HepG2 (cell line): ENCODE data around the gene PGA3. TPM values are rescaled to one million over a fixed set of nuclear protein-coding genes. Genes with fewer than 3 reads are reported as not detected.

Experiments used
- ATAC-seq: fragments of 200-7000 bp; cut with Tn5 transposase; 3 replicates; pipeline ENCODE4 v1.9.1; 2020; ENCODE audit warnings: mild to moderate bottlenecking, moderate library complexity
- BruUV-seq: library from RNA; stranded (reverse); fragments of 400-500 nt; replicated peaks from 2 replicates; lab custom pipeline; 2021; lab: Mats Ljungman, UMichigan
- CTCF ChIA-PET: fragments of 300-600 bp; formaldehyde crosslinking; extraction: SDS; loops from one replicate; lab custom pipeline; 2021; ENCODE audit warnings: low total read pairs, inconsistent platforms, low intra/inter-chr PET ratio; lab: Yijun Ruan, JAX
- POLR2A ChIA-PET: fragments of 350-600 bp; sonication (Branson Sonifier 250); formaldehyde crosslinking; loops from one replicate; lab custom pipeline; 2020; ENCODE audit warnings: antibody characterized with exemption, inconsistent platforms; lab: Yijun Ruan, JAX
- DNase-seq: peaks from one replicate; pipeline ENCODE4 v3.0.0-alpha.2; 2015; ENCODE audit warnings: low spot score
- FAIRE-seq: peaks from 3 replicates; lab custom pipeline; 2011; peaks lifted over from hg19 to GRCh38; lab: Jason Lieb, UNC
- H2AFZ ChIP-seq: one replicate; pipeline ENCODE4 v1.6.1; 2011; ENCODE audit warnings: low read length, inconsistent platforms
- H3K27ac ChIP-seq: fragments of 300-600 bp; 3 replicates; pipeline ENCODE4 v1.8.0; 2011; ENCODE audit warnings: mixed run types, mild to moderate bottlenecking, mixed read lengths, low read length, inconsistent platforms; ENCODE audit not compliant: insufficient read depth; ENCODE audit errors: extremely low read length
- H3K27me3 ChIP-seq, 2 experiments: fragments of 200-600 bp in 1 of 2; 2 replicates in 1 of 2; 3 replicates in 1 of 2; pipeline versions ENCODE4 v1.6.0 to v1.8.0; 2011; ENCODE audit warnings: low read length in 2 of 2, mild to moderate bottlenecking in 2 of 2, moderate library complexity in 2 of 2, inconsistent platforms in 1 of 2; ENCODE audit not compliant: insufficient read depth in 2 of 2, control insufficient read depth in 1 of 2
- H3K36me3 ChIP-seq, 2 experiments: fragments of 200-600 bp in 1 of 2; replicated peaks in 1 of 2; 2 replicates in 1 of 2; 3 replicates in 1 of 2; pipeline versions ENCODE4 v1.5.1 to v1.8.0; 2011; ENCODE audit warnings: low read length in 2 of 2, inconsistent platforms in 1 of 2; ENCODE audit not compliant: insufficient read depth in 2 of 2, control insufficient read depth in 1 of 2
- H3K4me1 ChIP-seq: 2 replicates; pipeline ENCODE4 v1.5.1; 2012; ENCODE audit warnings: low read length, inconsistent platforms; ENCODE audit not compliant: insufficient read depth
- H3K4me2 ChIP-seq: 2 replicates; pipeline ENCODE4 v1.6.0; 2011; ENCODE audit warnings: low read depth, low read length, inconsistent platforms
- H3K4me3 ChIP-seq, 3 experiments: fragments of 200-600 bp in 1 of 3; sonication (generic), shearing (Covaris generic) in 1 of 3; replicated peaks in 1 of 3; 2 replicates each; pipeline ENCODE4 v1.5.1; 2011 to 2016; ENCODE audit warnings: low read length in 3 of 3, inconsistent platforms in 2 of 3, low read depth in 2 of 3, mild to moderate bottlenecking in 2 of 3, control low read depth in 1 of 3, mixed read lengths in 1 of 3; ENCODE audit not compliant: insufficient read depth in 1 of 3
- H3K79me2 ChIP-seq: one replicate; pipeline ENCODE4 v1.6.1; 2011; ENCODE audit warnings: low read length, inconsistent platforms; ENCODE audit not compliant: insufficient read depth
- H3K9ac ChIP-seq: 2 replicates; pipeline ENCODE4 v1.6.0; 2011; ENCODE audit warnings: mild to moderate bottlenecking, low read depth, low read length, inconsistent platforms; ENCODE audit not compliant: insufficient read depth
- H3K9me3 ChIP-seq: 2 replicates; pipeline ENCODE4 v1.5.1; 2012; ENCODE audit warnings: mild to moderate bottlenecking, low read length
- H4K20me1 ChIP-seq: 2 replicates; pipeline ENCODE4 v1.6.0; 2011; ENCODE audit warnings: inconsistent platforms, mild to moderate bottlenecking, low read length, moderate library complexity; ENCODE audit not compliant: insufficient read depth
- ATF2 ChIP-seq: sonication (generic); formaldehyde crosslinking; IDR thresholded peaks from 2 replicates; pipeline ENCODE4 v1.4.0; 2020; ENCODE audit warnings: missing genetic modification reagents
- DR1 ChIP-seq: sonication (generic); formaldehyde crosslinking; IDR thresholded peaks from 2 replicates; pipeline ENCODE4 v1.8.0; 2021; ENCODE audit warnings: mild to moderate bottlenecking, missing genetic modification reagents, inconsistent platforms
- ELF4 ChIP-seq: sonication (generic); formaldehyde crosslinking; IDR thresholded peaks from 2 replicates; pipeline ENCODE4 v1.5.0; 2020; ENCODE audit warnings: missing genetic modification reagents, mild to moderate bottlenecking, moderate library complexity, borderline replicate concordance
- EZH2 ChIP-seq: conservative IDR thresholded peaks from 2 replicates; pipeline ENCODE4 v1.6.1; 2012; ENCODE audit warnings: mild to moderate bottlenecking, low read depth, low read length, moderate library complexity
- HMGXB4 ChIP-seq, 2 experiments: sonication (generic) in 1 of 2; formaldehyde crosslinking in 1 of 2; IDR thresholded peaks; 2 replicates each; pipeline versions ENCODE4 v1.4.0 to v1.6.1; 2018 to 2020; ENCODE audit warnings: missing genetic modification reagents in 2 of 2, borderline replicate concordance in 1 of 2, low read depth in 1 of 2, mild to moderate bottlenecking in 1 of 2, missing biosample characterization in 1 of 2
- MTF2 ChIP-seq: sonication (generic); formaldehyde crosslinking; IDR thresholded peaks from 2 replicates; pipeline ENCODE4 v1.5.0; 2020; ENCODE audit warnings: missing genetic modification reagents, borderline replicate concordance
- PLSCR1 ChIP-seq: sonication (generic); formaldehyde crosslinking; IDR thresholded peaks from 2 replicates; pipeline ENCODE4 v1.5.0; 2020; ENCODE audit warnings: missing genetic modification reagents, mild to moderate bottlenecking, borderline replicate concordance
- SP4 ChIP-seq: sonication (generic); formaldehyde crosslinking; IDR thresholded peaks from 2 replicates; pipeline ENCODE4 v1.8.1; 2023; ENCODE audit warnings: mild to moderate bottlenecking, missing genetic modification reagents
- ZBTB20 ChIP-seq: sonication (generic); formaldehyde crosslinking; IDR thresholded peaks from 2 replicates; pipeline ENCODE4 v1.8.1; 2023; ENCODE audit warnings: missing genetic modification reagents, low read depth, mild to moderate bottlenecking, borderline replicate concordance
- ZNF317 ChIP-seq: sonication (generic); formaldehyde crosslinking; IDR thresholded peaks from 2 replicates; pipeline ENCODE4 v1.5.0; 2020; ENCODE audit warnings: mild to moderate bottlenecking, missing genetic modification reagents
- ZNF598 ChIP-seq: sonication (generic); formaldehyde crosslinking; IDR thresholded peaks from 2 replicates; pipeline ENCODE4 v1.5.1; 2020; ENCODE audit warnings: mild to moderate bottlenecking, missing genetic modification reagents, borderline replicate concordance
- ZUFSP ChIP-seq: sonication (generic); formaldehyde crosslinking; IDR thresholded peaks from 2 replicates; pipeline ENCODE4 v1.9.0; 2021; ENCODE audit warnings: missing genetic modification reagents, mild to moderate bottlenecking, borderline replicate concordance
- WGBS: methylation state at CpG from one replicate; pipeline ENCODE4 v1.1.6; 2017; ENCODE audit warnings: low lambda C conversion rate; 5-methylcytosine and 5-hydroxymethylcytosine counted together
- in situ Hi-C: cut with HindIII; loops from 2 replicates; pipeline ENCODE4 v1.10.0; 2017; ENCODE audit warnings: low pct_unique_long_range_greater_than_20kb; ENCODE audit not compliant: extremely low pct_ligation_motif_present
- intact Hi-C: fragments of 100-400 bp; cut with micrococcal nuclease; formaldehyde crosslinking; loops from one replicate; pipeline ENCODE4 v1.10.0; 2022; ENCODE audit not compliant: unreplicated experiment
- polyA plus RNA-seq, 8 experiments: library from polyadenylated mRNA; depleted of rRNA in 3 of 8; stranded (reverse) in 7 of 8; unstranded in 1 of 8; fragments of >200 nt; fragmentation: Illumina TruSeq in 4 of 8; extraction: Trizol in 4 of 8; gene quantifications; 2 replicates each; pipeline versions ENCODE4 v1.2.1 to v1.2.3, GENCODE V29; 2011 to 2016; ENCODE audit warnings: low read depth in 4 of 8, missing spikeins in 1 of 8, mixed read lengths in 1 of 8; ENCODE audit not compliant: insufficient read depth in 1 of 8
- total RNA-seq, 5 experiments: library from RNA; depleted of rRNA; stranded (reverse); fragments of >200 nt; fragmentation: Illumina TruSeq; extraction: Trizol; gene quantifications; 2 replicates each; pipeline ENCODE4 v1.2.3, GENCODE V29; 2016; ENCODE audit warnings: low read depth in 1 of 5

Gene PGA3
- total and polyA plus RNA-seq, 2 of the 13 experiments (the other 11 are each of a cell fraction or from before 2014, with no cell fraction given), result not detected

- in situ Hi-C loops, result no loop called here
- H2AFZ ChIP-seq, result no peak overlapping the region
- H3K9ac ChIP-seq, result no peak overlapping the region
- ATAC-seq, result no peak
- POLR2A ChIA-PET, result no interaction called here
- H3K79me2 ChIP-seq, result peaks cover 42% of the 10 kb centered on the region
- no peaks in the 10 kb centered on the region for H3K9me3 ChIP-seq
- CTCF ChIA-PET, result no interaction called here
- peaks cover 9% of the 10 kb centered on the region for H4K20me1 ChIP-seq
- TF ChIP-seq ZBTB20 (CRISPR knock-in tag), result no peak
- no peak for TF ChIP-seq MTF2 (CRISPR knock-in tag)
- no peak for TF ChIP-seq ATF2 (CRISPR knock-in tag)
- no peak for TF ChIP-seq SP4 (CRISPR knock-in tag)
- TF ChIP-seq ZNF317 (CRISPR knock-in tag), result peak; percentile 98
- TF ChIP-seq PLSCR1 (CRISPR knock-in tag), result no peak
- TF ChIP-seq, all 625 proteins: peak for 1
- DNase-seq (no peak), FAIRE-seq (no peak)
- Histone ChIP-seq H3K4me2 (no peak overlapping the region), H3K27me3 (no peaks in the 10 kb centered on the region), H3K27ac (no peak overlapping the region), H3K4me3 (no peak overlapping the region), H3K4me1 (peaks cover 65% of the 10 kb centered on the region), H3K36me3 (peaks cover 0 to 13% of the 10 kb centered on the region in 2 experiments; a peak in 1 of 5 replicates)
- no TSS peak for BruUV-seq
- 97% methylated on average over 1 of the region's 1 CpG for WGBS
- intact Hi-C loops, result no loop called here
These were observed 48.0 kb upstream of the PGA3 start for GRCh38 chr11:61155312-61155711.

- H3K4me1 ChIP-seq, result peaks cover 65% of the 10 kb centered on the region
- no peaks in the 10 kb centered on the region for H3K27me3 ChIP-seq
- ATAC-seq (no peak), DNase-seq (no peak), FAIRE-seq (no peak)
- POLR2A ChIA-PET, result no interaction called here
- intact Hi-C loops, result no loop called here
- H3K9me3 ChIP-seq, result no peaks in the 10 kb centered on the region
- H3K9ac ChIP-seq, result no peak overlapping the region
- H3K79me2 ChIP-seq, result peaks cover 46% of the 10 kb centered on the region
- WGBS, result 78% methylated on average over 5 of the region's 5 CpGs
- H3K36me3 ChIP-seq, result peaks cover 0 to 13% of the 10 kb centered on the region in 2 experiments; a peak in 1 of 5 replicates
- BruUV-seq, result no TSS peak
- CTCF ChIA-PET, result no interaction called here
- in situ Hi-C loops, result no loop called here
- H2AFZ ChIP-seq, result no peak overlapping the region
- H4K20me1 ChIP-seq, result peaks cover 9% of the 10 kb centered on the region
- no peak overlapping the region for H3K4me3 ChIP-seq
- H3K27ac ChIP-seq, result no peak overlapping the region
- no peak overlapping the region for H3K4me2 ChIP-seq
- TF ChIP-seq EZH2 (no peak), HMGXB4 (CRISPR knock-in tag; IDR thresholded peaks at IDR 0.05; ENCODE audit: borderline replicate concordance in 1 of 2, low read depth in 1 of 2) (no peak), ZUFSP (CRISPR knock-in tag) (no peak), DR1 (no peak), ZNF598 (no peak), ELF4 (CRISPR knock-in tag) (no peak)
These were observed 47.6 kb upstream of the PGA3 start for GRCh38 chr11:61155741-61156140.
